NCI-H128 (cell line): ENCODE data around the gene MORC1.
A peak's percentile ranks its signal among the peaks of the same experiment; 100 is the strongest.

ENCODE experiments used
- DNase-seq: peaks from one replicate; lab custom pipeline; 2025; ENCODE audit not compliant: unreplicated experiment; lab: John Stamatoyannopoulos, UW

The MORC1 gene

DNA sequence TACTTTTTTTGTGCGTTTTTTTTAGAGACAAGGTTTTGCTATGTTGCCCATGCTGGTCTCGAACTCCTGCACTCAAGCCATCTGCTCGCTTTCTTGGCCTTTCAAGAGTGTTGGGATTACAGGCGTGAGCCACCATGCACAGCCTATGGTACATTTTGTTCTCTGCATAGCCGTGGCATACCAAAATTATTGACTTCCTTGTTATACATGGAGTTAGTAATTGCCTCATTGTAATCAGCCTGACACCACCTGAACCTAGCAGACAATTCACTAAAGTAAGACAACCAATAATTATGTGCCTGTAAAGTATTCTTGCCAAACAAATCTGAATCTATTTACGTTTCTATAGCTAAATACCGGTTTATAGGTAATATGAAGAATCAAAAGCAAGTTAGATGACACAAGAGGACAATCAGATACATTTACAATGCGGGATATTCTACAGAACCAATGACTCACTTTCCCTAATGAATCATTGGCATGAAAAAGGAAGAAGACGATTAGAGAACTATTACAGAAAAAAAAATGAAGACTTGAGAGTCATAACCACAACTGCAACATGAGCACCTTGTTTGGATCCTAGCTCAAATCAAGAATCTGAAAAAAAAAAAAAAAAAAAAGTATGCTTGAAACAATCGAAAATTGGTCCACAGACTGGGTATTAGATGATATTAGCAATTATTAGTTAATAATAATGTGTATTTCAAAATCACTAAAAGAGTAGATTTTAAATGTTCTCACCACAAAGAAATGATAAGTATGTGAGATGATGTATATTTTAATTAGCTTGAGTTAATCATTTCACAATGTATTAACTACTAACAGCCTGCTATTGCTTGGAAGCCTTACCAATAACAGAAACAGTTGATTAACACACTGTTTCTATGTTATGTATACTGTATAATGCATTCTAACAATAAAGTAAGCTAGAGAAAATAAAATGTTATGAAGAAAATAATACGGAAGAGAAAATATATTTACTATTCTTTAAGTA lies 171.3 kb downstream of the MORC1 start:
- DNase-seq = no peak

DNA sequence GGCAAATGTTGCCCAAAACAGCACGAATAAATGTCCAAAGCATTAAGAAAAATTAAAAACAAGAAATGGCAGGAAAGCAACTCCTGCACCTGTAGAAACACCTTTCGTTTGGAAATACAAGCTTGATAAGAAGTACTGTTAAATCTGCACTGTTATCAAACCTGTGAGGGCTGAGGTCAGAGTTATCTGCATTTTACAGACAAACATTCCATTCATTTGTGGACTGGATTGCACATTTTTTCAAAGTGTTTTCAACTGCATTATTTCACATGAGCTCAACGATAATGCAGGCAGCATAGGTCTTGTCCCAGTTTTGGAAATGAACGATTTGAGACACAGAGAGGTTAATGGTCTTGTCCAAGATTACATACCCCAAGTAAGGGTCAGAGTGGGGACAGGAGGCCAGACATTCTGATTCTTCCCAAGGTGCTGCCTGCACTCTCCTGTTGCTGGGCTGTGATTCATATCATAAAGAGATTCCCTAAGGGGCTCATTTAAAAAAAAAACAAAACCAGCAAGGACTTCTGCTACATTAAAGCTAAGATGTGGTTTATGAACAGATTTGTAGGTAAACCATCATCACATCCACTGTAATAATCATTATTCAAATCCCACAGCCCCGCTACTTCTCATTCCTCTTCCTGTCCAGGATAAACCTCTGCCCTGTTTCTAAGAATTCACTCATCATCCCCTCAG lies 177.2 kb downstream of the MORC1 start:
- DNase-seq = no peak

DNA sequence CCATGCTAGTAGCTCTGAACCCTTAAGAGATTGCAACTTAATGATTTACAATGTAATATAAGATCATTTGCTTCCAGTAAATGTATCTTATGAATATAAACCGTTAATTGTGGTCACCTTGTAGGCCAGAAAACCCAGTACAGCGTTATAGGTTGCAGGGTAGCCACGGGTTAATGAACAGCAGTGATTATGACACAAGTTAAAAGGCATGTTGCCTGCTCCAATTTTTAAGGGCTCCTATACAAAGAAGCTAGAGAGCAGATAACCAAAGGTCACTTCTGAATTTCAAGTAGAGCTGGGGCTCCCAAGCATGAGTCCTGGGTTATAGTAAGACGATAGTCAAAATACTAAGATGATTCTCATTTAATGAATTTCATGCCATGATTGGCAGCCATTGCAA lies 177.8 kb downstream of the MORC1 start:
- no peak for DNase-seq

DNA sequence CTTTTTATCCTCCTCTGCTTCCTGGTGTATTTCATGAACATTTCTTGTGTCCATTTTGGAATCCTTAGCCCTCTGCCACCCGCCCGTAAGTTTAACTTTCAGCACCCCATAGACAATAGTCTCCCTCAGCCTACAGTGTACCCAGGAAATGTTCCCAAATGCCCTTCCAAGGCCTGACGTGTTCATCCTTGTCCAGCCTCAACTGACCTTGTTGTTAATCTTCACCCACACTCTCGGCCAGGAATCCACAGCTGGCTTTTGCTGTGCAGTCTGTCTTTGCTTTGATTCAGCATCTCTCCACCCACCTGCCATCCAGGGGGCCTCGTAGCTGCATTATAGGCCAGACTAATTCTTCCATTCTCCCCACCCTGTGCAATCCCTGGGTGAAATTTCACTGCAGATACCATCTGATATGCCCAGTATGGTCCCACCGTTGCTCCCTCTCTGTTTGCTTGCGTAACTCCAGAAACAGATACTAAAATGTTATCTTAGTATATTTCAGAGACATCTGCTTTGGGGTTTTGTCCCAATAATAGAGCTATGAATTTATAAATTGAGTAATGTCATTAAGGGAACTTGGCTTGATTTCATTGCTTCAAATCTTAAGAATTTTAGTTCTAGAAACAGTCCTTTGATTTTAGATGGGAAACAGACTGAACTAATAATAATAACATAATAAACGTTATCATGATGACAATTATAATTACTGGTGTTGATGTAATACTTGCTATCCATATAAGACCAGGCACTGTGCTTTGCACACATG lies 180.8 kb downstream of the MORC1 start:
- no peak for DNase-seq

DNA sequence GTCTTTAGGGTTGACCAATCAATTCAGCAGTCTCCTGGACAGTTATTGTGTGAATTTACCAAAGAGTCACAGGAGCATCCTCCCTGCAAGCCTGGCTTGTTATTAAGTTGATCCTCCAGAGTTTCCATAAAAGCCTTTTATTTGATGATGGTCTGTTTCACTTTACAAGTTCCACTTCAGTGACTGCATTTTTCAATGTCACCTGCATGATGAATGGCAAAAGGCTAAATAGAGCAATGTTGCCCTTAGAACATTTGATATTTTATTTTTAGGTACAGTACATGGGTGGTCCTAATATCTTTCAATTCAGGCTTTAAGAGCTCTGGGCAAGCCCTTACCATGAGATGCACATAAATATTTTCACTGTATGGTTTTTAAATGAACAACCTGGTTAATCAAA lies 186.9 kb downstream of the MORC1 start:
- DNase-seq = no peak

DNA sequence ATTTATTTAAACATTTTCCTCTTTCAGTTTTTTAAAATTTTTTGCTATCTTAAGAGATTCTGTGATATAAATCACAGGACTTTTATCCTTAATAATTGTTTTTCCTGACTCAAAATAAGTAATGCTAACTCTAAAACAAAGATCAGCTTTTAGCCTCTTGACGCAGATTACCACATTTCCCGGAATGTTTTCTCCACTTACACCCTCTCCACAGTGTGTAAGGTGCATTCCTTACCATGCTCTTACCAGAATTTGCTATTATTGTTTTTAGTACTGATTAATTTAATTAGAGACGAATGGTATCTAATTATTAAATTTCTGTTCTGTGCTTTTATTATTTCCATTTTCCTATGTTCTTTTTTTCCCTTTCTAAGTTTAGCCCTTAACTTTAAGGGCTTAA lies 199.1 kb downstream of the MORC1 start:
- no peak for DNase-seq

DNA sequence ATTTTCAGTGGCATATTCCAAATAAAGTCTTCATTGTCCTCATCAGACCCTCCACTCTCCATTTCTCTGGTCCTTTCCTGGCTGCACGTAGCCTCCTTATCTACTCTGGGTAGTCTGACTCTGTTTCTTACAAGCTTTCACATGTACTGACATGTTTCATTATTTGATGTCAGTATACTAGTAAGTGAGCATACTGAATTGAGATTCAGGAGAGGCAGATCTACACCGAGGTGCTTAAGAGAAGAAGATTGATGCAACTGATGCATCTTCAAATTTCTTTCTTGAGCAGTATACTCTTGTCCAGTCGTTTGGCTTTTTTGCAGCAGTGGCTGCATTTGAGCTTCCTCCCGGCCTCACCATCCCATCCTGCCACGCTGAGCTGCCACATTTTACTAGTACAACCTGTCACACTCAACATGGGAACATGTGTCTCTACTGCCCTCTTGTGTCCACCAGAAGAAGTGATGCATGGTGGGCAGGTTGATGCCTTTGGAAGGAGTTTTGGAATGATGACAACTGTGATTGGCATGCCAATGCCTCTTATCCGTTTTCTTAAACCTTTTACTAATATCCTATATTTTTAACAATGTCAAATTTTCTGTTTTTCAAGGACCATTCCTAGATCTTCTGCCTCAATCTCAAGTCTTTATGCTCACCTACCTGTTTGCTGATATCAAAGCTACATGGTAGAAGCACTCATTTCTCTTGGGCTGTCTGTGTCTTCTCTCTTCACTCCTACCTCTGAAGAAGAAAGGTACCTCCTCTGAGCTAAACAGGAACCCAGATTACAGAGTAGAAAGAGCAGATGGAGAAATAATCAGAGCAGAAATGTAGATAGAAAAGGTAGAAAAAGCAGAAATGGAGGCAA lies 202.9 kb downstream of the MORC1 start:
- DNase-seq = peak; percentile 16

DNA sequence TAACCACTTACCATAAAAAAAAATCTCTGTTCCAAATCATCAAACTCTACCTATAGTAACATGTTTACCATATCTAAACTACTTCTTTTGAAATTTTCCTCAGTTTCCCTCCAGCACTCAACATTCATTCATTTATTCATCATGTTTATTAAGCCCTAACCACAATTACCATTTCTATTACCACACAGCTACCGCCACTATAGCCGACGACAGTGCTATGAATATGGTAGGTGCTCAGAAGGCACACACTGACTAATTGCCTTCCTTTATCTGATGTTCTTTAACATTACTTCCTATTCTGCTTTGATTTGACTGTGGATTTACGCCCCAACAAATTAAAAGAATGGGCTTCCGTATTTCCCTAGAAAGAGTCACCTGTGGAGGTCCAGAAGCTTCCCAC lies 208.1 kb downstream of the MORC1 start:
- DNase-seq = no peak
